GM23338 (cell line): Measurements from ENCODE around the gene ADGRG2. TPM values are rescaled to one million over a fixed set of nuclear protein-coding genes. Genes with fewer than 3 reads are reported as not detected.

ENCODE experiments used
- ATAC-seq: fragments of 200-7000 bp; cut with Tn5 transposase; 3 replicates; pipeline ENCODE4 v1.9.1; 2020
- DNase-seq: peaks from one replicate; pipeline ENCODE4 v3.0.0-alpha.2; 2015; ENCODE audit warnings: low spot score
- H2AFZ ChIP-seq: fragments of 200-600 bp; sonication (generic); 2 replicates; pipeline ENCODE4 v1.8.0; 2016; ENCODE audit warnings: antibody characterized with exemption, mild to moderate bottlenecking, moderate library complexity
- H3F3A ChIP-seq: fragments of 200-600 bp; sonication (generic); replicated peaks from 2 replicates; pipeline ENCODE4 v1.8.0; 2017; ENCODE audit warnings: antibody characterized with exemption, mixed run types, low read depth
- H3K27ac ChIP-seq: fragments of 200-600 bp; sonication (generic); 2 replicates; pipeline ENCODE4 v1.6.1; 2016; ENCODE audit warnings: low read depth
- H3K27me3 ChIP-seq: fragments of 200-600 bp; sonication (generic); 2 replicates; pipeline ENCODE4 v1.8.0; 2016; ENCODE audit warnings: mild to moderate bottlenecking, mixed run types, moderate library complexity; ENCODE audit not compliant: insufficient read depth
- H3K36me3 ChIP-seq: fragments of 200-600 bp; sonication (generic); 2 replicates; pipeline ENCODE4 v1.8.0; 2016; ENCODE audit warnings: mild to moderate bottlenecking; ENCODE audit not compliant: insufficient read depth
- H3K4me1 ChIP-seq: fragments of 200-600 bp; sonication (generic); 2 replicates; pipeline ENCODE4 v1.8.0; 2016; ENCODE audit warnings: mild to moderate bottlenecking, moderate library complexity; ENCODE audit not compliant: insufficient read depth
- H3K4me2 ChIP-seq: fragments of 200-600 bp; sonication (generic); 2 replicates; pipeline ENCODE4 v1.7.1; 2017; ENCODE audit warnings: mixed run types
- H3K4me3 ChIP-seq: fragments of 200-600 bp; sonication (generic); 2 replicates; pipeline ENCODE4 v1.6.1; 2016; ENCODE audit warnings: mixed run types
- H3K79me2 ChIP-seq: fragments of 200-600 bp; sonication (generic); replicated peaks from 2 replicates; pipeline ENCODE4 v1.8.0; 2017; ENCODE audit warnings: mild to moderate bottlenecking; ENCODE audit not compliant: insufficient read depth
- H3K9me2 ChIP-seq: fragments of 200-600 bp; sonication (generic); 2 replicates; pipeline ENCODE4 v1.8.0; 2017; ENCODE audit not compliant: insufficient read depth
- H4K20me1 ChIP-seq: fragments of 200-600 bp; sonication (generic); replicated peaks from 2 replicates; pipeline ENCODE4 v1.8.0; 2017; ENCODE audit warnings: mild to moderate bottlenecking; ENCODE audit not compliant: insufficient read depth
- H3K27ac Mint-ChIP-seq: 2 replicates; pipeline ENCODE4 v1.8.0; 2020; ENCODE audit warnings: inconsistent platforms, mild to moderate bottlenecking, moderate library complexity, mixed read lengths
- H3K27me3 Mint-ChIP-seq: 3 replicates; pipeline ENCODE4 v1.8.0; 2022; ENCODE audit warnings: low read depth, mild to moderate bottlenecking, moderate library complexity, mixed read lengths, inconsistent platforms; ENCODE audit not compliant: insufficient read depth, poor library complexity
- H3K36me3 Mint-ChIP-seq: 3 replicates; pipeline ENCODE4 v1.8.0; 2021; ENCODE audit warnings: low read depth, mild to moderate bottlenecking, inconsistent platforms, moderate library complexity, mixed read lengths
- H3K4me1 Mint-ChIP-seq: 3 replicates; pipeline ENCODE4 v1.8.0; 2020; ENCODE audit warnings: mild to moderate bottlenecking, inconsistent platforms, mixed read lengths
- H3K4me3 Mint-ChIP-seq: 3 replicates; pipeline ENCODE4 v1.8.0; 2021; ENCODE audit warnings: moderate library complexity, mild to moderate bottlenecking, inconsistent platforms, mixed read lengths
- H3K9me3 Mint-ChIP-seq: 3 replicates; pipeline ENCODE4 v1.8.0; 2020; ENCODE audit warnings: moderate library complexity, mild to moderate bottlenecking, inconsistent platforms, mixed read lengths
- CREB1 ChIP-seq: fragments of 250-450 bp; sonication (Bioruptor Pico); IDR thresholded peaks from 2 replicates; pipeline ENCODE4 v1.5.0; 2020; ENCODE audit warnings: low read depth, mild to moderate bottlenecking, moderate library complexity
- EZH2 ChIP-seq: fragments of 200-600 bp; sonication (generic); IDR thresholded peaks from one replicate; pipeline ENCODE4 v1.8.0; 2017; ENCODE audit warnings: antibody characterized with exemption, mild to moderate bottlenecking, low read depth; ENCODE audit not compliant: unreplicated experiment
- EZH2phosphoT487 ChIP-seq: fragments of 200-600 bp; sonication (generic); IDR thresholded peaks from one replicate; pipeline ENCODE4 v1.8.1; 2018; ENCODE audit warnings: antibody characterized with exemption; ENCODE audit not compliant: unreplicated experiment
- JUNB ChIP-seq: IDR thresholded peaks from one replicate; pipeline ENCODE4 v1.6.1; 2016; ENCODE audit warnings: antibody characterized with exemption; ENCODE audit not compliant: unreplicated experiment
- NANOG ChIP-seq: IDR thresholded peaks from 2 replicates; pipeline ENCODE4 v1.6.1; 2016; ENCODE audit warnings: antibody characterized with exemption, borderline replicate concordance
- POLR2AphosphoS5 ChIP-seq: IDR thresholded peaks from 2 replicates; pipeline ENCODE4 v1.6.1; 2016; ENCODE audit warnings: antibody characterized with exemption, low read depth
- REST ChIP-seq: IDR thresholded peaks from one replicate; pipeline ENCODE4 v1.6.1; 2018; ENCODE audit warnings: antibody characterized with exemption; ENCODE audit not compliant: unreplicated experiment
- ZNF114 ChIP-seq: fragments of 250-450 bp; sonication (Bioruptor Pico); IDR thresholded peaks from 2 replicates; pipeline ENCODE4 v1.5.0; 2020; ENCODE audit warnings: mild to moderate bottlenecking, moderate library complexity
- polyA plus RNA-seq: library from polyadenylated mRNA; unstranded; fragments of >200 nt; fragmentation: Nextera tagmentation; extraction: Ambion mirVana; gene quantifications from 2 replicates; pipeline ENCODE4 v1.2.1, GENCODE V29; 2016
- total RNA-seq: library from RNA; depleted of rRNA; stranded (reverse); fragments of >200 nt; shearing (Covaris generic); gene quantifications from 2 replicates; pipeline ENCODE4 v1.2.3, GENCODE V29; 2014
- TF ChIP-seq, protein P1 (sequence below): fragments of 250-450 bp; sonication (Bioruptor Pico); IDR thresholded peaks from 2 replicates; pipeline ENCODE4 v1.5.0; 2020; ENCODE audit warnings: mild to moderate bottlenecking, moderate library complexity
- TF ChIP-seq, protein P2 (sequence below), 2 experiments: fragments of 200-600 bp in 1 of 2; sonication (generic) in 1 of 2; conservative IDR thresholded peaks; 2 replicates each; pipeline versions ENCODE4 v1.5.1 to v1.6.1; 2016 to 2017; ENCODE audit warnings: antibody characterized with exemption in 2 of 2, low read depth in 2 of 2, mild to moderate bottlenecking in 2 of 2, moderate library complexity in 1 of 2

The ADGRG2 gene
- total and polyA plus RNA-seq, 2 experiments from 2014 or later = 4.0 to 10.8 TPM

GRCh38 chrX:19100586-19100985 lies 21.7 kb downstream of the ADGRG2 start:
- ATAC-seq (no peak), DNase-seq (no peak)
- no peak overlapping the region for H3K4me3 Mint-ChIP-seq
- H3K27ac Mint-ChIP-seq = no peak overlapping the region
- H3K36me3 Mint-ChIP-seq = peaks cover 7% of the 10 kb centered on the region; the same call in 2 of the 3 replicates
- Histone ChIP-seq H3K36me3 (no peaks in the 10 kb centered on the region), H3K79me2 (no peaks in the 10 kb centered on the region), H2AFZ (no peak overlapping the region), H3K27ac (no peak overlapping the region), H3K27me3 (no peaks in the 10 kb centered on the region), H3K4me2 (no peak overlapping the region), H3K9me2 (no peaks in the 10 kb centered on the region), H3K4me3 (no peak overlapping the region), H3F3A (no peaks in the 10 kb centered on the region), H4K20me1 (no peaks in the 10 kb centered on the region), H3K4me1 (no peaks in the 10 kb centered on the region)
- H3K9me3 Mint-ChIP-seq = peaks cover 2% of the 10 kb centered on the region; the same call in 2 of the 3 replicates
- H3K27me3 Mint-ChIP-seq = no peaks in the 10 kb centered on the region
- no peak for TF ChIP-seq POLR2AphosphoS5
- no peak for TF ChIP-seq JUNB
- no peak for TF ChIP-seq NANOG
- TF ChIP-seq EZH2 = no peak
- no peak for TF ChIP-seq EZH2phosphoT487
- no peak for TF ChIP-seq REST
- TF ChIP-seq, protein P1, sequence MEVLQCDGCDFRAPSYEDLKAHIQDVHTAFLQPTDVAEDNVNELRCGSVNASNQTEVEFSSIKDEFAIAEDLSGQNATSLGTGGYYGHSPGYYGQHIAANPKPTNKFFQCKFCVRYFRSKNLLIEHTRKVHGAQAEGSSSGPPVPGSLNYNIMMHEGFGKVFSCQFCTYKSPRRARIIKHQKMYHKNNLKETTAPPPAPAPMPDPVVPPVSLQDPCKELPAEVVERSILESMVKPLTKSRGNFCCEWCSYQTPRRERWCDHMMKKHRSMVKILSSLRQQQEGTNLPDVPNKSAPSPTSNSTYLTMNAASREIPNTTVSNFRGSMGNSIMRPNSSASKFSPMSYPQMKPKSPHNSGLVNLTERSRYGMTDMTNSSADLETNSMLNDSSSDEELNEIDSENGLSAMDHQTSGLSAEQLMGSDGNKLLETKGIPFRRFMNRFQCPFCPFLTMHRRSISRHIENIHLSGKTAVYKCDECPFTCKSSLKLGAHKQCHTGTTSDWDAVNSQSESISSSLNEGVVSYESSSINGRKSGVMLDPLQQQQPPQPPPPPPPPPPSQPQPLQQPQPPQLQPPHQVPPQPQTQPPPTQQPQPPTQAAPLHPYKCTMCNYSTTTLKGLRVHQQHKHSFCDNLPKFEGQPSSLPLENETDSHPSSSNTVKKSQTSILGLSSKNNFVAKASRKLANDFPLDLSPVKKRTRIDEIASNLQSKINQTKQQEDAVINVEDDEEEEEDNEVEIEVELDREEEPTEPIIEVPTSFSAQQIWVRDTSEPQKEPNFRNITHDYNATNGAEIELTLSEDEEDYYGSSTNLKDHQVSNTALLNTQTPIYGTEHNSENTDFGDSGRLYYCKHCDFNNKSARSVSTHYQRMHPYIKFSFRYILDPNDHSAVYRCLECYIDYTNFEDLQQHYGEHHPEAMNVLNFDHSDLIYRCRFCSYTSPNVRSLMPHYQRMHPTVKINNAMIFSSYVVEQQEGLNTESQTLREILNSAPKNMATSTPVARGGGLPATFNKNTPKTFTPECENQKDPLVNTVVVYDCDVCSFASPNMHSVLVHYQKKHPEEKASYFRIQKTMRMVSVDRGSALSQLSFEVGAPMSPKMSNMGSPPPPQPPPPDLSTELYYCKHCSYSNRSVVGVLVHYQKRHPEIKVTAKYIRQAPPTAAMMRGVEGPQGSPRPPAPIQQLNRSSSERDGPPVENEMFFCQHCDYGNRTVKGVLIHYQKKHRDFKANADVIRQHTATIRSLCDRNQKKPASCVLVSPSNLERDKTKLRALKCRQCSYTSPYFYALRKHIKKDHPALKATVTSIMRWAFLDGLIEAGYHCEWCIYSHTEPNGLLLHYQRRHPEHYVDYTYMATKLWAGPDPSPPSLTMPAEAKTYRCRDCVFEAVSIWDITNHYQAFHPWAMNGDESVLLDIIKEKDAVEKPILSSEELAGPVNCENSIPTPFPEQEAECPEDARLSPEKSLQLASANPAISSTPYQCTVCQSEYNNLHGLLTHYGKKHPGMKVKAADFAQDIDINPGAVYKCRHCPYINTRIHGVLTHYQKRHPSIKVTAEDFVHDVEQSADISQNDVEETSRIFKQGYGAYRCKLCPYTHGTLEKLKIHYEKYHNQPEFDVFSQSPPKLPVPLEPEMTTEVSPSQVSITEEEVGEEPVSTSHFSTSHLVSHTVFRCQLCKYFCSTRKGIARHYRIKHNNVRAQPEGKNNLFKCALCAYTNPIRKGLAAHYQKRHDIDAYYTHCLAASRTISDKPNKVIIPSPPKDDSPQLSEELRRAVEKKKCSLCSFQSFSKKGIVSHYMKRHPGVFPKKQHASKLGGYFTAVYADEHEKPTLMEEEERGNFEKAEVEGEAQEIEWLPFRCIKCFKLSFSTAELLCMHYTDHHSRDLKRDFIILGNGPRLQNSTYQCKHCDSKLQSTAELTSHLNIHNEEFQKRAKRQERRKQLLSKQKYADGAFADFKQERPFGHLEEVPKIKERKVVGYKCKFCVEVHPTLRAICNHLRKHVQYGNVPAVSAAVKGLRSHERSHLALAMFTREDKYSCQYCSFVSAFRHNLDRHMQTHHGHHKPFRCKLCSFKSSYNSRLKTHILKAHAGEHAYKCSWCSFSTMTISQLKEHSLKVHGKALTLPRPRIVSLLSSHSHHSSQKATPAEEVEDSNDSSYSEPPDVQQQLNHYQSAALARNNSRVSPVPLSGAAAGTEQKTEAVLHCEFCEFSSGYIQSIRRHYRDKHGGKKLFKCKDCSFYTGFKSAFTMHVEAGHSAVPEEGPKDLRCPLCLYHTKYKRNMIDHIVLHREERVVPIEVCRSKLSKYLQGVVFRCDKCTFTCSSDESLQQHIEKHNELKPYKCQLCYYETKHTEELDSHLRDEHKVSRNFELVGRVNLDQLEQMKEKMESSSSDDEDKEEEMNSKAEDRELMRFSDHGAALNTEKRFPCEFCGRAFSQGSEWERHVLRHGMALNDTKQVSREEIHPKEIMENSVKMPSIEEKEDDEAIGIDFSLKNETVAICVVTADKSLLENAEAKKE (CRISPR knock-in tag) = no peak
- TF ChIP-seq, protein P2, sequence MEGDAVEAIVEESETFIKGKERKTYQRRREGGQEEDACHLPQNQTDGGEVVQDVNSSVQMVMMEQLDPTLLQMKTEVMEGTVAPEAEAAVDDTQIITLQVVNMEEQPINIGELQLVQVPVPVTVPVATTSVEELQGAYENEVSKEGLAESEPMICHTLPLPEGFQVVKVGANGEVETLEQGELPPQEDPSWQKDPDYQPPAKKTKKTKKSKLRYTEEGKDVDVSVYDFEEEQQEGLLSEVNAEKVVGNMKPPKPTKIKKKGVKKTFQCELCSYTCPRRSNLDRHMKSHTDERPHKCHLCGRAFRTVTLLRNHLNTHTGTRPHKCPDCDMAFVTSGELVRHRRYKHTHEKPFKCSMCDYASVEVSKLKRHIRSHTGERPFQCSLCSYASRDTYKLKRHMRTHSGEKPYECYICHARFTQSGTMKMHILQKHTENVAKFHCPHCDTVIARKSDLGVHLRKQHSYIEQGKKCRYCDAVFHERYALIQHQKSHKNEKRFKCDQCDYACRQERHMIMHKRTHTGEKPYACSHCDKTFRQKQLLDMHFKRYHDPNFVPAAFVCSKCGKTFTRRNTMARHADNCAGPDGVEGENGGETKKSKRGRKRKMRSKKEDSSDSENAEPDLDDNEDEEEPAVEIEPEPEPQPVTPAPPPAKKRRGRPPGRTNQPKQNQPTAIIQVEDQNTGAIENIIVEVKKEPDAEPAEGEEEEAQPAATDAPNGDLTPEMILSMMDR (conservative IDR thresholded peaks at IDR 0.05; ENCODE audit: low read depth in 2 of 2) = no peak
- no peak for TF ChIP-seq CREB1 (CRISPR knock-in tag)
- TF ChIP-seq ZNF114 (CRISPR knock-in tag) = no peak
- peaks cover 3% of the 10 kb centered on the region; the same call in 1 of the 3 replicates for H3K4me1 Mint-ChIP-seq
